ENCODE data around the gene MAP4K2. TPM values are rescaled to one million over a fixed set of nuclear protein-coding genes. Genes with fewer than 3 reads are reported as not detected.

Gene MAP4K2
- total and polyA plus RNA-seq, 9 of the 15 experiments (the other 6 are each of a cell fraction or from before 2014, with no cell fraction given) = 0.13 to 14.5 (median 7.3) TPM

- TF ChIP-seq RBBP5 (IDR thresholded peaks at IDR 0.05; ENCODE audit: borderline replicate concordance, insufficient read depth, low read length, poor library complexity, severe bottlenecking) (peak; percentile 49), CEBPB (tag; IDR thresholded peaks at IDR 0.05) (no peak), BCOR (IDR thresholded peaks at IDR 0.05) (no peak), SIN3B (IDR thresholded peaks at IDR 0.05; ENCODE audit: low read depth) (peak; percentile 39; the same call in 1 of the 2 replicates), MED1 (CRISPR knock-in tag; IDR thresholded peaks at IDR 0.05; ENCODE audit: borderline replicate concordance) (no peak), LARP7 (IDR thresholded peaks at IDR 0.05) (no peak), KLF1 (tag; IDR thresholded peaks at IDR 0.05) (no peak), ZFP1 (CRISPR knock-in tag; IDR thresholded peaks at IDR 0.05) (no peak), SMAD2 (IDR thresholded peaks at IDR 0.05; ENCODE audit: low read depth, low read length) (no peak), ZBTB17 (CRISPR knock-in tag; IDR thresholded peaks at IDR 0.05) (0 out of 2 replicates have a peak, but pooled peaks have one; percentile 1), SIRT6 (IDR thresholded peaks at IDR 0.05; ENCODE audit: low read depth, low read length) (no peak), ELF4 (CRISPR knock-in tag; IDR thresholded peaks at IDR 0.05) (no peak), RAD21 (CRISPR knock-in tag; conservative IDR thresholded peaks at IDR 0.05 in 1 of 2, IDR thresholded peaks at IDR 0.05 in 1 of 2) (peak; percentile 39 to 45), MCM7 (IDR thresholded peaks at IDR 0.05) (no peak), GATAD2B (IDR thresholded peaks at IDR 0.05; ENCODE audit: borderline replicate concordance) (peak; percentile 94), ZFP30 (CRISPR knock-in tag; IDR thresholded peaks at IDR 0.05; ENCODE audit: borderline replicate concordance) (no peak), TCFL5 (CRISPR knock-in tag; conservative IDR thresholded peaks at IDR 0.05) (no peak), ASH1L (IDR thresholded peaks at IDR 0.05; ENCODE audit: borderline replicate concordance, low read depth, partially characterized antibody) (no peak), ZNF79 (CRISPR knock-in tag; IDR thresholded peaks at IDR 0.05; ENCODE audit: low read depth) (no peak), ZNF592 (IDR thresholded peaks at IDR 0.05) (peak; percentile 79), ZNF140 (CRISPR knock-in tag; IDR thresholded peaks at IDR 0.05) (no peak), ARID3B (CRISPR knock-in tag; IDR thresholded peaks at IDR 0.05; ENCODE audit: borderline replicate concordance) (no peak), NCOA6 (IDR thresholded peaks at IDR 0.05) (no peak; the same call in 1 of the 2 replicates)
Measured at GRCh38 chr11:64844330-64845128, 41.5 kb upstream of the MAP4K2 start, which contains the start of gene CDC42BPG (continued).

Measured in K562 (cell line).